ENCODE results near the gene TRPM2. TPM values are rescaled to one million over a fixed set of nuclear protein-coding genes. Genes with fewer than 3 reads are reported as not detected.

Gene TRPM2
- total RNA-seq, 1 donor from 2014 or later = 1.6 TPM

DNA sequence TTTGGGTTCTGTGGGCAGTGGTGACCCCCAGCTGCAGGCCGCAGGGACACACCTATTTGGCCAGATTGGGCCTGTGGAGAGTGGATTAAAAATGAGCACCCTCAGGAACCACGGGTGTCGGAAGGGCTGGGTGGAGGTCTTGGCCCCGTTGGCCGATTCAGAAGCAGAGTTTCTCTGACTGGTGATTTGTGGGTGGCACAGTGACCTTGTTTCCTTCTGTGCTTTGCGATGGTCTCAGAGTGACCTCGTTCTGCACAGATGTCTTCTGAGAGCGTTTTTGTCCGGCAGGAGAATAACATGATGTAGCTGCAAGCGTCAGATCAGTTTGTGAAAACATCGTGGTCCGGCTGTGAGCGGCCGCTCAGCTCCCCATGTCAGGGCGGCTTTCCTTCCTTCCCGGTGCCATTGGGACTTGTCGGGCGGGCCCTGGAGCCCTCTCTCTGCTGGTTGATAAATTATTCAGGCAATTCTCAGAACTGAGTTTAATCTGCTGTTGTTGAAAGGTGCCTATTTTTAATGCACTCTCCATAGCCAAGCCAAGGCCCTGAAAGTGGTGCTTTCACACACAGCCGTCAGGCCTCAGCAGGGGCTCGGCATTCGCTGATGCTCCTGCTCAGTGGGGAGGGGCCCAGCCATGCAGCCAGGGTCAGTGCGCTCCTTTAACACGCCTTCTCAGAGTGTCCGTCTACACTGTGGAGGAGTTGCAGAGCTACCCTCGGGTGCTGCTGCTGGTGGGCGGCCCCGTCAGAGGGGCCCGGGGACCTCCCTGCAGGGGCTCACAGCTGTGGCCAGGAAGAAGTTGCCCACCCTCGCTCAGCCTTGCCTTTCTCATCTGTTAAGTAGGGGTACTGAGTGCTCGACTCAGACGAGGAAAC, 26.8 kb downstream of the TRPM2 start:
- Histone ChIP-seq H3K9me3 (ENCODE audit: control insufficient read depth in 3 of 3, low read length in 3 of 3) (peaks cover 0 to 5% (median 5%) of the 10 kb centered on the region in 3 donors), H3K27me3 (ENCODE audit: control insufficient read depth in 3 of 3, insufficient read depth in 3 of 3, low read length in 3 of 3) (peaks cover 35 to 54% (median 48%) of the 10 kb centered on the region in 3 donors), H3K27ac (ENCODE audit: low read depth, low read length) (no peak overlapping the region), H3K4me1 (ENCODE audit: control insufficient read depth in 3 of 3, insufficient read depth in 3 of 3, low read length in 3 of 3) (no peaks in the 10 kb centered on the region), H3K9ac (ENCODE audit: low read depth in 1 of 3, low read length in 3 of 3) (no peak overlapping the region), H3K4me3 (ENCODE audit: low read length in 3 of 3) (no peak overlapping the region), H3K36me3 (ENCODE audit: control insufficient read depth in 3 of 3, insufficient read depth in 3 of 3, low read length in 3 of 3) (peaks cover 0 to 2% (median 0%) of the 10 kb centered on the region in 3 donors)

DNA sequence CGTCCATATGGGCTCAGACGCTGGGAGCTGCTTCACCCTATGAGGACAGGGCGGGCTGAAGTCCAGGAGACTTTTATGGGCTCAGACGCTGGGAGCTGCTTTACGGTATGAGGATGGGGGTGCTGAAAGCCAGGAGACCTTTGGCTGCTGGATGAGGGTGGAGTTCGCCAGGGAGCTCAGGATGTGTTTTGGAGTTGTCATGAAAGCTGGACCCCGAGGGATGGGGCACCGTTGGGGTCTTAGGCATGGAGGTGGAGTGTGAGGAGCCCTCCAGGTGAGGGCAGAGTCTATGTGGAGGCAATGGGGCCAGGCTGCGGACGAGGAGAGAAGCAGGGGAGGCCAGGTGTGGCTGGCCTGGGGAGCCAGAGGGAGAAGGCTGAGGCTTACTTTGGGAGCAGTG, 27.5 kb downstream of the TRPM2 start:
- H3K27me3 ChIP-seq (ENCODE audit: control insufficient read depth in 3 of 3, insufficient read depth in 3 of 3, low read length in 3 of 3) = peaks cover 31 to 50% (median 41%) of the 10 kb centered on the region in 3 donors

GRCh38 chr21:44381874-44382273, 28.5 kb downstream of the TRPM2 start:
- Histone ChIP-seq H3K27me3 (ENCODE audit: control insufficient read depth in 3 of 3, insufficient read depth in 3 of 3, low read length in 3 of 3) (peaks cover 22 to 40% (median 34%) of the 10 kb centered on the region in 3 donors), H3K4me3 (ENCODE audit: low read length in 3 of 3) (no peak overlapping the region), H3K4me1 (ENCODE audit: control insufficient read depth in 3 of 3, insufficient read depth in 3 of 3, low read length in 3 of 3) (no peaks in the 10 kb centered on the region), H3K27ac (ENCODE audit: low read depth, low read length) (no peak overlapping the region), H3K9ac (ENCODE audit: low read depth in 1 of 3, low read length in 3 of 3) (no peak overlapping the region), H3K9me3 (ENCODE audit: control insufficient read depth in 3 of 3, low read length in 3 of 3) (peaks cover 2 to 10% (median 6%) of the 10 kb centered on the region in 3 donors), H3K36me3 (ENCODE audit: control insufficient read depth in 3 of 3, insufficient read depth in 3 of 3, low read length in 3 of 3) (peaks cover 0 to 2% (median 0%) of the 10 kb centered on the region in 3 donors)

More for the DNA sequence above, 27.5 kb downstream of the TRPM2 start:
- Histone ChIP-seq H3K36me3 (ENCODE audit: control insufficient read depth in 3 of 3, insufficient read depth in 3 of 3, low read length in 3 of 3) (peaks cover 0 to 2% (median 0%) of the 10 kb centered on the region in 3 donors), H3K4me3 (ENCODE audit: low read length in 3 of 3) (no peak overlapping the region), H3K4me1 (ENCODE audit: control insufficient read depth in 3 of 3, insufficient read depth in 3 of 3, low read length in 3 of 3) (no peaks in the 10 kb centered on the region), H3K9me3 (ENCODE audit: control insufficient read depth in 3 of 3, low read length in 3 of 3) (peaks cover 0 to 10% (median 6%) of the 10 kb centered on the region in 3 donors), H3K27ac (ENCODE audit: low read depth, low read length) (no peak overlapping the region), H3K9ac (ENCODE audit: low read depth in 1 of 3, low read length in 3 of 3) (no peak overlapping the region)

DNA sequence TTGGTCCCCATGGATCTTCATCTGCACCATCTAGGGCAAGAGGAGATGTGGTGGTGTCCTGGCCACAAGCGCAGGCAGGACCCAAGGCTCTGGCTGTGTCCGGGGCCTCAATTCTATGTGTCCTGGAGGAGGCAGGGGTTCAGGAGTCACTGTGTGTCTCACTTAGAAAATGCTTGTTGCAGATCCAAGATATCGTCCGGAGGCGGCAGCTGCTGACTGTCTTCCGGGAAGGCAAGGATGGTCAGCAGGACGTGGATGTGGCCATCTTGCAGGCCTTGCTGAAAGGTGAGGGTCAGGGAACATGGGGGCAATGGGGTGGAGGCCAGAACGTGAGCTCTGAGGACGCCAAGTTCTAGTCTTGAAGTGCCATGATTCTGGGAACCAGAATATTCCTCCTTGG, 29.1 kb downstream of the TRPM2 start:
- Histone ChIP-seq H3K27ac (ENCODE audit: low read depth, low read length) (no peak overlapping the region), H3K9me3 (ENCODE audit: control insufficient read depth in 3 of 3, low read length in 3 of 3) (peaks cover 3 to 16% (median 6%) of the 10 kb centered on the region in 3 donors), H3K27me3 (ENCODE audit: control insufficient read depth in 3 of 3, insufficient read depth in 3 of 3, low read length in 3 of 3) (peaks cover 19 to 34% (median 28%) of the 10 kb centered on the region in 3 donors), H3K4me3 (ENCODE audit: low read length in 3 of 3) (no peak overlapping the region), H3K4me1 (ENCODE audit: control insufficient read depth in 3 of 3, insufficient read depth in 3 of 3, low read length in 3 of 3) (no peaks in the 10 kb centered on the region), H3K9ac (ENCODE audit: low read depth in 1 of 3, low read length in 3 of 3) (no peak overlapping the region), H3K36me3 (ENCODE audit: control insufficient read depth in 3 of 3, insufficient read depth in 3 of 3, low read length in 3 of 3) (peaks cover 0 to 2% (median 0%) of the 10 kb centered on the region in 3 donors)

- Histone ChIP-seq H3K27me3 (ENCODE audit: control insufficient read depth in 3 of 3, insufficient read depth in 3 of 3, low read length in 3 of 3) (peaks cover 16 to 28% (median 27%) of the 10 kb centered on the region in 3 donors), H3K36me3 (ENCODE audit: control insufficient read depth in 3 of 3, insufficient read depth in 3 of 3, low read length in 3 of 3) (peaks cover 0 to 2% (median 0%) of the 10 kb centered on the region in 3 donors), H3K9me3 (ENCODE audit: control insufficient read depth in 3 of 3, low read length in 3 of 3) (peaks cover 3 to 17% (median 6%) of the 10 kb centered on the region in 3 donors), H3K9ac (ENCODE audit: low read depth in 1 of 3, low read length in 3 of 3) (no peak overlapping the region), H3K4me3 (ENCODE audit: low read length in 3 of 3) (no peak overlapping the region), H3K4me1 (ENCODE audit: control insufficient read depth in 3 of 3, insufficient read depth in 3 of 3, low read length in 3 of 3) (no peaks in the 10 kb centered on the region), H3K27ac (ENCODE audit: low read depth, low read length) (no peak overlapping the region)
These were observed 29.8 kb downstream of the TRPM2 start for GRCh38 chr21:44383216-44383615.

DNA sequence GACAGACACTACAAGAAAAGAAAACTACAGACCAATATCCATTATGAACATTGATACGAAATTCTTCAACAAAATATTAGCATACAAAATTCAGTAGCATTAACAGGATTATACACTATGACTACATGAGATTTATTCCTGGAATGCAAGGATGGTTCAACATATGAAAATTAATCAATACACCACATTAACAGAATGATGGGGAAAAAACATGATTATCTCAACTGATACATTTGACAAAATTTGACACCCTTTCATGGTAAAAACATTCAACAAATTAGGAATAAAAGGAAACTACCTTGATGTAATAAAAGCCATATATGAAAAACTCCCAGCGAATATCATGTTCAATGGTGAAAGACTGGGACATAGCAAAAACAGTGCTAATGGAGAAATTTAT, 31.5 kb downstream of the TRPM2 start:
- H3K4me3 ChIP-seq (ENCODE audit: low read length in 3 of 3) = no peak overlapping the region
- H3K9me3 ChIP-seq (ENCODE audit: control insufficient read depth in 3 of 3, low read length in 3 of 3) = peaks cover 6 to 17% (median 6%) of the 10 kb centered on the region in 3 donors
- no peaks in the 10 kb centered on the region for H3K4me1 ChIP-seq (ENCODE audit: control insufficient read depth in 3 of 3, insufficient read depth in 3 of 3, low read length in 3 of 3)
- H3K27me3 ChIP-seq (ENCODE audit: control insufficient read depth in 3 of 3, insufficient read depth in 3 of 3, low read length in 3 of 3) = peaks cover 4 to 12% (median 11%) of the 10 kb centered on the region in 3 donors
- H3K27ac ChIP-seq (ENCODE audit: low read depth, low read length) = no peak overlapping the region
- H3K9ac ChIP-seq (ENCODE audit: low read depth in 1 of 3, low read length in 3 of 3) = no peak overlapping the region
- H3K36me3 ChIP-seq (ENCODE audit: control insufficient read depth in 3 of 3, insufficient read depth in 3 of 3, low read length in 3 of 3) = peaks cover 0 to 2% (median 0%) of the 10 kb centered on the region in 3 donors

GRCh38 chr21:44389335-44389734, 35.9 kb downstream of the TRPM2 start:
- no peak overlapping the region for H3K27ac ChIP-seq (ENCODE audit: low read depth, low read length)
- no peak overlapping the region for H3K4me3 ChIP-seq (ENCODE audit: low read length in 3 of 3)
- peaks cover 0 to 8% (median 3%) of the 10 kb centered on the region in 3 donors for H3K27me3 ChIP-seq (ENCODE audit: control insufficient read depth in 3 of 3, insufficient read depth in 3 of 3, low read length in 3 of 3)
- no peaks in the 10 kb centered on the region for H3K36me3 ChIP-seq (ENCODE audit: control insufficient read depth in 3 of 3, insufficient read depth in 3 of 3, low read length in 3 of 3)
- H3K9ac ChIP-seq (ENCODE audit: low read depth in 1 of 3, low read length in 3 of 3) = no peak overlapping the region
- H3K4me1 ChIP-seq (ENCODE audit: control insufficient read depth in 3 of 3, insufficient read depth in 3 of 3, low read length in 3 of 3) = no peaks in the 10 kb centered on the region
- peaks cover 4 to 18% (median 9%) of the 10 kb centered on the region in 3 donors for H3K9me3 ChIP-seq (ENCODE audit: control insufficient read depth in 3 of 3, low read length in 3 of 3)

DNA sequence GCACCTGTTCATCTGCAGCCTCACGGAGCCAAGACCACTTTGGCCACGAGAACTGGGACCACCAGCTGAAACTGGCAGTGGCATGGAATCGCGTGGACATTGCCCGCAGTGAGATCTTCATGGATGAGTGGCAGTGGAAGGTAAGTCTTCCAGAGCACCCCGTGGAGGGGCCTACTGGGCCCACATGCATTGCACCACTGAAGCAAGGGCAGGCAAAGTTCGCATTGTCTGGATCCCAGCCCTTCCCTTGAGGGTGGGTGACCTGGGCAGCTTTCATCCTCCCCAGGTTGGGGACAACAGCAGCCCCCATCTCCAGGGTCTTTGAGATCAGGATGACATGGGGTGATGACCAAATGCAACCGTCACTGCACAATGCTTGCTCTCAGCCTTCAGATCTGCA, 37.5 kb downstream of the TRPM2 start:
- Histone ChIP-seq H3K9me3 (ENCODE audit: control insufficient read depth in 3 of 3, low read length in 3 of 3) (peaks cover 0 to 9% (median 9%) of the 10 kb centered on the region in 3 donors), H3K27me3 (ENCODE audit: control insufficient read depth in 3 of 3, insufficient read depth in 3 of 3, low read length in 3 of 3) (peaks cover 6 to 15% (median 10%) of the 10 kb centered on the region in 3 donors), H3K9ac (ENCODE audit: low read depth in 1 of 3, low read length in 3 of 3) (no peak overlapping the region), H3K27ac (ENCODE audit: low read depth, low read length) (no peak overlapping the region), H3K4me3 (ENCODE audit: low read length in 3 of 3) (no peak overlapping the region), H3K36me3 (ENCODE audit: control insufficient read depth in 3 of 3, insufficient read depth in 3 of 3, low read length in 3 of 3) (no peaks in the 10 kb centered on the region), H3K4me1 (ENCODE audit: control insufficient read depth in 3 of 3, insufficient read depth in 3 of 3, low read length in 3 of 3) (no peaks in the 10 kb centered on the region)

GRCh38 chr21:44391345-44392091, 38.1 kb downstream of the TRPM2 start:
- H3K4me3 ChIP-seq (ENCODE audit: low read length in 3 of 3) = no peak overlapping the region
- H3K36me3 ChIP-seq (ENCODE audit: control insufficient read depth in 3 of 3, insufficient read depth in 3 of 3, low read length in 3 of 3) = no peaks in the 10 kb centered on the region
- no peaks in the 10 kb centered on the region for H3K4me1 ChIP-seq (ENCODE audit: control insufficient read depth in 3 of 3, insufficient read depth in 3 of 3, low read length in 3 of 3)
- H3K9me3 ChIP-seq (ENCODE audit: control insufficient read depth in 3 of 3, low read length in 3 of 3) = peaks cover 0 to 9% (median 9%) of the 10 kb centered on the region in 3 donors
- H3K9ac ChIP-seq (ENCODE audit: low read depth in 1 of 3, low read length in 3 of 3) = no peak overlapping the region
- no peak overlapping the region for H3K27ac ChIP-seq (ENCODE audit: low read depth, low read length)
- peaks cover 6 to 15% (median 10%) of the 10 kb centered on the region in 3 donors for H3K27me3 ChIP-seq (ENCODE audit: control insufficient read depth in 3 of 3, insufficient read depth in 3 of 3, low read length in 3 of 3)

All from skeletal muscle tissue (tissue), 4 donors.